ENCODE measurements around the gene STUM. TPM values are rescaled to one million over a fixed set of nuclear protein-coding genes. Genes with fewer than 3 reads are reported as not detected.

The STUM gene
- total RNA-seq, 4 donors from 2014 or later: 0.92 to 1.9 (median 1.0) TPM

DNA sequence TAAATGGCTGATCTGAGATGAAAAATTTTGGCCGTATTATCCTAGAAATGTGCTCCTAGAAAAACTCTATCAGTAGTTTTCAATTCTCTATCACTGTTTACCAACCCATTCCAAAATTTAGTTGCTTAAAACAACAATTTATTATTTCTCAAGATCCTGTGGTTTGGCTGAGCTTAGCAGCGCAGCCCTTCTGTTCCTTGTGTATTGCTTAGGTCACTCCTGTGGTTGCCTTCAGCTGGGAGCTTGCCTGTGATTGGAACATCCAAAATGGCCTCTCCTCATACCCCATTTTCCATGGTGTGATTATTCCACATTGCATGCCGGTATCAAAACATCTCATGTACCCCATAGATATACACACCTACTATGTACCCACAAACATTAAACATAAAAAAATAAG, 22.8 kb upstream of the STUM start:
- Histone ChIP-seq H3K4me3 (no peak overlapping the region), H3K27me3 (no peaks in the 10 kb centered on the region), H3K4me1 (peaks cover 25 to 49% of the 10 kb centered on the region in 2 donors), H3K9me3 (no peaks in the 10 kb centered on the region), H3K27ac (peak overlapping the region in 3 of 4 donors; percentile 22 to 73 (median 64)), H3K36me3 (no peaks in the 10 kb centered on the region)
- TF ChIP-seq CTCF (IDR thresholded peaks at IDR 0.05 in 4 of 5, conservative IDR thresholded peaks at IDR 0.05 in 1 of 5): no peak
- TF ChIP-seq POLR2A (IDR thresholded peaks at IDR 0.05): no peak
- no peak for ATAC-seq
- DNase-seq: peak in 1 of 2 donors; percentile 49
- in situ Hi-C loops (cut with MboI; ENCODE audit: low sequenced_read_pairs in 4 of 4) (no loop called here), intact Hi-C loops (cut with DNase I; ENCODE audit: low total_unique reads) (no loop called here)

- in situ Hi-C loops (cut with MboI; ENCODE audit: low sequenced_read_pairs in 4 of 4) (no loop called here), intact Hi-C loops (cut with DNase I; ENCODE audit: low total_unique reads) (no loop called here)
- H3K27ac ChIP-seq: peak overlapping the region; percentile 22 to 73 (median 56)
- no peaks in the 10 kb centered on the region for H3K36me3 ChIP-seq
- H3K9me3 ChIP-seq: no peaks in the 10 kb centered on the region
- no peak overlapping the region for H3K4me3 ChIP-seq
- H3K27me3 ChIP-seq: no peaks in the 10 kb centered on the region
- H3K4me1 ChIP-seq: peaks cover 25 to 45% of the 10 kb centered on the region in 2 donors
- no peak for TF ChIP-seq CTCF (IDR thresholded peaks at IDR 0.05 in 4 of 5, conservative IDR thresholded peaks at IDR 0.05 in 1 of 5)
- ATAC-seq: no peak
- peak; percentile 30 to 42 for DNase-seq
Observed at GRCh38 chr1:226526801-226527595, 21.6 kb upstream of the STUM start.

- intact Hi-C loops (cut with DNase I; ENCODE audit: low total_unique reads) (no loop called here), in situ Hi-C loops (cut with MboI; ENCODE audit: low sequenced_read_pairs in 4 of 4) (no loop called here)
- ATAC-seq: peak; percentile 96 to 97
- peak; percentile 74 to 82 for DNase-seq
- TF ChIP-seq POLR2A (IDR thresholded peaks at IDR 0.05) (peak in 1 of 2 donors; percentile 12), CTCF (IDR thresholded peaks at IDR 0.05 in 4 of 5, conservative IDR thresholded peaks at IDR 0.05 in 1 of 5) (no peak)
- H3K36me3 ChIP-seq: no peaks in the 10 kb centered on the region
- peak overlapping the region in 1 of 4 donors; percentile 3 for H3K4me3 ChIP-seq
- H3K27me3 ChIP-seq: no peaks in the 10 kb centered on the region
- peaks cover 25 to 31% of the 10 kb centered on the region in 2 donors for H3K4me1 ChIP-seq
- H3K27ac ChIP-seq: peak overlapping the region; percentile 56 to 84 (median 62)
- H3K9me3 ChIP-seq: no peaks in the 10 kb centered on the region
Observed at GRCh38 chr1:226529891-226530290, 18.7 kb upstream of the STUM start.

- Histone ChIP-seq H3K27ac (peak overlapping the region; percentile 56 to 84 (median 62)), H3K4me1 (peaks cover 25 to 31% of the 10 kb centered on the region in 2 donors), H3K27me3 (no peaks in the 10 kb centered on the region), H3K9me3 (no peaks in the 10 kb centered on the region), H3K36me3 (no peaks in the 10 kb centered on the region), H3K4me3 (no peak overlapping the region)
- in situ Hi-C loops (cut with MboI; ENCODE audit: low sequenced_read_pairs in 4 of 4): no loop called here
- intact Hi-C loops (cut with DNase I; ENCODE audit: low total_unique reads): no loop called here
- no peak for TF ChIP-seq POLR2A (IDR thresholded peaks at IDR 0.05)
- TF ChIP-seq CTCF (IDR thresholded peaks at IDR 0.05 in 4 of 5, conservative IDR thresholded peaks at IDR 0.05 in 1 of 5): no peak
- DNase-seq: no peak
- no peak for ATAC-seq
Observed at GRCh38 chr1:226530591-226530990, 18.0 kb upstream of the STUM start.

All from gastrocnemius medialis (tissue), 4 donors.